GM21390 (cell line): ENCODE results near the gene AOAH.

Experiments
- ATAC-seq: cut with Tn5 transposase; IDR thresholded peaks from one replicate; pipeline ENCODE4 v1.9.1; 2021; ENCODE audit not compliant: unreplicated experiment

AOAH gene

GRCh38 chr7:36605261-36606051, 118.8 kb downstream of the AOAH start:
- no peak for ATAC-seq

DNA sequence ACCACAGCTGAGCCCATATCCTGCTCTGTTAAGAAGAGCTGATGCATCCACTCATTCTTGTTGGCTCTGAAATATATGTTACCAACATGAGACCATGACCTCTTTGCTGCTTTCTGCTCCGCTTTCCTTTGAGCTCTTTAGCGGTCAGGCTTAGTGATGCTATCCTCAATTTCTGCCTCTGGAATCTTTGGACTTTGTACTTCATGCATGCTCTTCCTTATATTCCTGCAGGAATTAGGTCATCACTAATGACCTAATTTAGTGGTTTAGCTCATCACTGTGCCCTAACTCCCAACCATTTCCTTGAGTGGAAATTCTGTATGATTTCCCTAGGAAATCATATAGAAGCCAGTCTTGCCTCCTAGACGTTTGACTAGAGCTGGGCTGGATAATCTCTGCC, 119.5 kb downstream of the AOAH start:
- ATAC-seq: no peak

DNA sequence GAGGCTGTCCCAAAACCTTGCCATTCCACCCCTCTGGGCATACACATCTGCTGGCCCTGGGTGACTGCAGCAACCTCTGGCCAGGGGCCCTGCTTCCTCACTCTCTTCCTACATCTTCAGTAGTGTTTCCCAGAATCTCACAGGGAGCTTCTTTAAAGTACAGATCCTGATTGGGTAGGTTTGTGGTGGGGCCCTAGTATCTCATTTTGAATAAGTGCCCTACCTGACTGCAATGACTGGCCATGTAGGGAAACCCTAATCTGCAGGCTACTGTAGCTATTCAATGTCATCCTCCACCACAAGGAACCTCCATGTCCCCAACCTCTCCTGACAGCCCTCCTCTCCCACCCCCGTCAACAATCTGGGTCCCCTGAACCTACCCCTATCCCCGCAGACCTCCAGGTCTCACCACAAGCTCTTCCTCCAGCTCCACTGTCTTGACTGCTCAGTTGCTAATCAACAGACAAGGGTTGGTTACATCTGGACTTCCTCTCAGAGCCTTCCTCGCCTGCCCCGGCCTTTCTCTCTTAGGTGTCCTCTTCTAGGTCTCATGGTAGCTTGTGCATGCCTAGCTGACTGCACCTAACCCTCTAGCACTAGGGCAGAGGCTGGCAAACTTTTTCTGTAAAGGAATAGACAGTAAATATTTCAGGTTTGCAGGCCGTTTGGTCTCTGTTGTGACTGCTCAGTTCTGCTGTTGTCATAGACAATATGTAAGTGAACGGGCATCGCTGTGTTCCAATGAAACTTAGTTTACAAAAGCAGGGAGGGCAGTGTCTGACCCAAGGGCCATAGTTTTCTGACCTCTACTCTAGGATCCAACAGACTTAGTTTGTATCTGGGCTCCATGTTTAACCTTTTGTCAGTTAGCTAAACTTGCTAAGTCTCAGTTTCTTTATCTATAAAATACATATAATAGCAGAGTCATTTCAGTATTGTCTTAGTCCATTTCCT, 121.1 kb downstream of the AOAH start:
- ATAC-seq: no peak

DNA sequence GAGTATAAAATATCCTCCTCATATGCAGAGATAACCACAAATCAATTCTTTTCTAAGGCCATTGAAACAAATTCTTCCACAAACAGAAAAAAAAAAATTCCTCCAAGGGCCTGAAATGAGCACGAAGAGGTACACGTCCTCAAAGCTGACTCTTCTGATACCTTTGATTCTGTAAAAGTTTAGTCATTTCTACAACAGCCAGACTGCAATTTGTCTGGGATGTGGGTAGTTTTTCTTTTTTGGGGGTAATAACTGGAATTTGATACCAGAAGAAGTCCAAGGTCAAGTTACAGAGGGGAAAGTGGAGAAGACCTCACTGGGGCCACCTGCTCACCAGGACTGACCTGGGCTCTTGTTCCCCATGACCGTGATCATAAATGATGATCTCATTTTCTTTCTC, 121.8 kb downstream of the AOAH start:
- ATAC-seq: no peak

DNA sequence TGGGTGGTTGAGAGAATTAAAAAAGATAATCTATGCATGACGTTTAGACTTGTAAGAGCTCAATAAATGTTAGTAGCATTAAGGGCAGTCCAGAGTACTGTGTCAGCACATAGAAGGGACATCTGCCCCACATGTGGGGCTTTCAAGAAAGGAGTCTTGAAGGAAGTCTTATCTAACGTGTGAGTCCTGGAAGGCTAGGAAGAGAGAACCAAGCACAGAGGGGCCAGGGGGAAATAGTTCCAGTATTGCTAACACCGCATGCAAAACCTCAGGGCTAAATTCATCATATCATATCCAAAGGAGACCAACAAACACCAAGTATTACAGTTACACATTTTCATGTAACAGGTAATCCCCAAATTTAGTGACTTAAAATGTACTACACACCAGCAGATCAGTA, 122.7 kb downstream of the AOAH start:
- no peak for ATAC-seq

GRCh38 chr7:36600869-36601530, 123.3 kb downstream of the AOAH start:
- no peak for ATAC-seq

DNA sequence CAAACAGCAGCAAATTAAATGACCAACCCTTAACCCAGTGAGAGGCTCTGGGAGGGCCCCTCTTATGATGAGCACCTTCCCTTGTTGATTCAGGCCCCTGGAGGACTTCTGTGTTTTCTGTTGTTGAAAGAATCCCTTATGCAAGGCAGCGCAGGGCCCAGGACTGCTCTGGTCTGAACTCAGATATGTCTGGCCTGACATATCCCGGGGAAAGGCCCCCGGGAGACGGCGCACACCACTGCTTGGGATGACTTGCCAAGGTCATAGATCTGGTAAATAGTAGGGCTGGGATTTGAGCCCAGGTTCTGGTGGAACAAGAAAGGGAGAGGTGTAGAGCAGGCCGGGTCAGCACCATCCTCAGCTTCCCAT, 124.0 kb downstream of the AOAH start:
- no peak for ATAC-seq

- ATAC-seq: no peak
These were observed 124.5 kb downstream of the AOAH start for GRCh38 chr7:36599645-36600313.

DNA sequence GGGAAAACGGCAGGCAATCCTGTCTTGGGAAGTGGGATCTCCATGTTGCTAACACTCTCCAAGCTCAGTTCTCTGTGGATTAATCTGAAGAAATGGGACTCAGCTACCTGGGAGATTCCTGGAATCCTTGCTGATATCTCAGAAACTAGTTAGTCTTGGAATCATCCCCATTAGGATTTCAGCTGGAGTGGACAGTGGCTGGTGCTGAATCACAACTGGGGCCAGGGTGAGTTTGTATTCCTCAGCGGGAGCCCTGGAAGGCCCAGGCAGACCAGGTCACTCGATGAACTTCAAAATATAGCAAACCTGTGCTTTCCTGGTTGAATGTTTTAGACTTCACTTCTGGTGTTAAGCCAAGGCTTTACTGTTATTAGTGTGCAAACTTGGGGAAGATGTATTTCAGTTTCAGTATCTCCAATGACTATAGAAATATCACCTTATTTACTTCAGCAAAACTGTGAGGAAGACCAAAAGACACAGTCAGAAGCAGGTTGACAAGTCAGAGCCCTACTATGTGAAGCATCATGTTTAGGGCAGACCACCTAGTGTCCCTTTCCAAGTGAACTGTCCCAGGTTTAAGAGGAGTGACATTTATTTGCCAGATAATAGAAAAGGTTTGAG, 126.1 kb downstream of the AOAH start:
- no peak for ATAC-seq

DNA sequence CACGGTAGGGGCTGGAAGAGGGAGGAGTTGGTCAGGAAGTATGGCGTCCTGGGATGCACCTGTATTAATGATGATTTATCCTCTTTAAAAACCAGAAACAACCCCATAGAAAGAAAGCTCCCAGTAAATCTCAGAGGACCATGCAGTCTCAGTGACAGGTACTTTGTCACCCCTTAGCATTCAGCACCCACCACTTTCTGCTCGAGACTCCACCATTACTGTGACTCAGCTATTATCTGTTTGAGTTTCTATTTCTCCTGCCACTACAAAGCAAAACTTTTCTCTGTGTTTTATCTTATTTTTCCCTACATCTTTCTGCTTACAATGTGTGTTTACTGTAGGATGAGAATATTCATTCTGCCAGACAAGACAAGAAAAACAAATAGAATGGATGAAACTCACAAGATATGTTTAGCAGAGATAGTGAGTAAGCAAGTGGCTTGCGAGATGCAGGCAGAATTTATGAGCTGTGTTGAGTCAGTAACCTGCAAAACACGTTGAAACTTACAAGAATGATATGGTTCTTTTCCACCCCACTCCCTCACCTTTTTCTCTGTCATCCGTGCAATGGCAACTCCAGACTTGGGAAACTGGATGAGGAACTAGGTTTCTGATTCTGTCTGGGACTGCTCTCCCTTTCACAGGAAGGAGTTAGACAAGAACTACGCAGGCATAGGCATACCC, 127.1 kb downstream of the AOAH start:
- ATAC-seq: no peak

GRCh38 chr7:36594445-36594844, 129.8 kb downstream of the AOAH start:
- ATAC-seq: no peak

DNA sequence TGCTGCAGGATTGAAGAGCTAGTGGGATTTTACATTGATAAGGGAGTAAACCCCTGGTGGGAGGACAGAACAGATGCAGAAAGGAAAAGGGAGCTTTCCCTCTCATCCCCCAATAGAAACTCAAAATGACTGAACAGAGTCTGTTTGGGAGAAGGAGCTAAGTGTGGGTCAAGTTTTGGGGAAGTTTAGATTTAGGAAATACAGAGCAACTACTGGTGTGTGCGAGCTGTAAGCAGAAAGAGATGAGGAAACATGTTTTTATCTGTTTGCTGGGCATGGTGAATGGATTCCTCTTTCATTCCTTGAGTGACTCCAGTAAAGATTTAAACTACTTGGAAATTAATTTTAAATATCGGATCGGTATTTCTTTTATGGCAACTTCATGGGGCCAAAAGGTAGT, 132.7 kb downstream of the AOAH start:
- no peak for ATAC-seq

- ATAC-seq: no peak
These were observed 134.9 kb downstream of the AOAH start for GRCh38 chr7:36589391-36589790.

DNA sequence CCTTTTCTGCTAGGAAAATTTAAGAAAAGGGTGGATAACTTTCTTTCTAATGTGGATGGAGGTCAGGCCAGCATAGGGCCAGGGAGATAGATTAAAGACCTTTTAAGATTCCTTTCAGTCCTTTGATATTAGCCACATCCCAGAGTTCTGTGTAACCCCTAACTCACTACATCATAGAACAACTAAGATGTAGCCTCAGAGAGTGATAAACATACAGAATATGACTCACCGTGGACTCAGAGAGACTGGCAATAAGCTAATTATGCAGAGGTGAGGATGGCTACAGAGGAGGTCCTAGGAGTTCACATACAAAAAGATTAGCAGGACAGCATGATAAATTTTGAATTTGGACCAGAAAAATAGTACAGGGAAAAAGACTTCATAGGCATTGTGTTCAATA, 141.0 kb downstream of the AOAH start:
- ATAC-seq: no peak

DNA sequence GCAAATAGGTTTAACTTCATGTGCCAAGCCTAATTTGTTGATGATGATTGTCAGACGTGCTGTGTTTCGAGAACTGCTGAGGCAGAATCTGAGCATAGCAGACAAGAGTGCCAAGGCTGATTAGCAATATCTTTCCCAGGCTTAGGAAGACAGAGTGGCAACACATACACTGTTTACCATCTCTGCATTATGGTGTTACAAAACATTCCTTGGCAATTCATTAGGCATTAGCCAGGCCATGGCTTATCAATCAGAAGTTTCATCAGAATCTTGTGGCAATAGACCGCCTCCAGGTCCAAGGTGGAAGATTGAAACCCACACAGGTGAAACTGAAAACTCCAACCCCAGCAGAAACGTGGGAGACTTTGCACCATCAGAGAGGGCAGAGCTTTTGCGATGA, 148.5 kb downstream of the AOAH start:
- ATAC-seq: no peak

GRCh38 chr7:36573066-36573465, 151.2 kb downstream of the AOAH start:
- ATAC-seq: no peak

- no peak for ATAC-seq
These were observed 153.1 kb downstream of the AOAH start for GRCh38 chr7:36571190-36571560.

- no peak for ATAC-seq
These were observed 153.6 kb downstream of the AOAH start for GRCh38 chr7:36570528-36571189.

GRCh38 chr7:36568452-36568849, 155.8 kb downstream of the AOAH start:
- no peak for ATAC-seq
